Measurements from ENCODE around the gene NREP. TPM values are rescaled to one million over a fixed set of nuclear protein-coding genes. Genes with fewer than 3 reads are reported as not detected.

NREP gene, protein sequence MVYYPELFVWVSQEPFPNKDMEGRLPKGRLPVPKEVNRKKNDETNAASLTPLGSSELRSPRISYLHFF
- total RNA-seq, result 10 to 100 TPM; 19.2 to 20.6 TPM

GRCh38 chr5:111756581-111757354, at the start of gene NREP:
Gene NREP, minus strand, starts transcription at chr5:111757194. Its CDS starts 1,422 bp downstream, at chr5:111755772.

Other genes starting within 250 kb of the NREP start
- gene STARD4, start 244.7 kb downstream of the NREP start, total RNA-seq, result 10 to 100 TPM; 70.9 to 79.8 TPM

All from activated naive CD4-positive, alpha-beta T cell treated with anti-CD3 and anti-CD28 coated beads, Interleukin-2, amount 10 ng/mL, durations not matched to agents 5 hours and 36 hours (primary cell).